Activated CD4-positive, CD25-positive, alpha-beta regulatory T cell treated with anti-CD3 and anti-CD28 coated beads, Interleukin-2, amount 50 U/mL, for 24 hours (primary cell): ENCODE results near the gene ANKS1A.
"Not testable (repeated sequence)": the region's sequence is repeated elsewhere in the genome, so short reads cannot be mapped to it uniquely, and the experiment has no call there.

Experiments
- ATAC-seq, 2 donors: fragments of 150-1000 bp; cut with Tn5 transposase; one replicate each; pipeline ENCODE4 v1.10.0; 2021; ENCODE audit warnings: mild to moderate bottlenecking in 1 of 2, moderate library complexity in 1 of 2

The ANKS1A gene

DNA sequence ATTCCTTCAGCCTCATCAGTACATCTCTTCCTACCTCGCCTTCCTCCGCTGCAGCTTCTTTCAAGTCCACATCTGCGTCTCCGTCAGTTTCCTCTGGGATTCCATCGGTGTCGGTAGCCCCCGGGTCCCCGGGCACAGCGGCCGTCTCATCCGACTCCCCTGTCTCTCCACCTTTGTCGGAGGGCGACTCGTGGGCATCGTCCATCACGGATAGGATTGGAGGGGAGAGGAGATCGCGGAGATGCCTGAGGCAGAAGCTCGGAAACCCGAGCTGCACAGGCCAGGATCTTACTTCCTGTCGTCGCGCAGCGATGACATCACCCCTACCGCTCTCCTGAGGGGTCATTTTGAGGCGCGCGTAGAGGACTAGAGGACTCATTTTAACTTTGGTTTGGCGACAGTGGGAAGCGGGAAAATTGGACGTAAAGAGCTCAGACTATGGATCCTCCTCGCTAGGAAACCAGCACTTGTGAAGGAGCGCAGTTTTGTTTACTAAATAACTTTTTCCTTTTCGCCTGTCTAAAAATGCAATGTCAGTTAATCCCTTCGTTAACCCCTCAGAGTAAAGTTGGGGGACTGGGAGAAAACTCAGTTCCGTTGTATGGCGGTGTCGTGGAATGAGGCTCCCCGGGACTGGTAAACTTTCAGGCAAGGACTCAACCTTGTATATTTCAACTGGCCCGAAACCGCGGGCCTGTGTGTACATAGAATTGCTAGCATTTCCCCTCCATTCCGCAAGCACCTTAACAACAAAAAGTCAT is 1.1 kb upstream of the ANKS1A start, which contains the start of gene TAF11:
TSS of gene TAF11 (minus strand) at position 290 of the 761 bp plus-strand sequence. CDS start at position 205, 85 bp downstream.
- peak; percentile 78 to 85 for ATAC-seq

DNA sequence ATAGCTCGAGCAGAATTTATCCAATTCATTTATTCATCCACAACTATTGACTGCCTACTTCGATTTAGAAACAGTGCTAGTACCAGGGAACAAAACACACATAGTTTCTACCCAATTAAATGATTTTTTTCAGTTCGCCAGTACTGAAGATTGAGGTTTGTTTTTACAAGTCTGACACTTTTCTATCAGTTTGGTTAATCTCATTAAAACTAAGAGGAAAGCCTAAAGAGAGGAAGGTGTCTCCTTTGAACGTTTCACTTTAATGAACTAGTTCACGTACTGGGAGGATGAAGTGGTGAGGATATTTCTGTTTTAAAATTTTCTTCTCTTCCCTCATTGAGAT is 570 bp upstream of the ANKS1A start:
- no peak for ATAC-seq

DNA sequence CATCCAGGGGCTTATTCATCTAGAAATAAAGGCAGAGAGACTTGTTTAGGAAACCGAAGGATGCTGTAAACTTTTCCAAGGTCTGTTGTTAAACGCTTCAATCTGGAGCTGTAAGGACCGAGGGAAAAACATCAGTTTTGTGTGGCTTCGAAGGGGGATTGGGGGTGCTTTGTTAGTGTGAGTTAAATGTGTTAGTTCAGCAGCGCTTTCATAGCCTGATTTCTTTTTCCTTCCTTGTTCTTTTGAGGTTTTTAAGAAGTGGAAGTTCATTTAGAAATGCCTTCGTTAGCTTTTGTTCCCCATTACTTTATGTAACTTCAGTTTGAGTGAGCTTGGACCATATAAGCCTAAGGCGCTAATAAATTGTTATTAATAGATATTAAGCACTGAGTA is 1.5 kb downstream of the ANKS1A start:
- no peak for ATAC-seq

DNA sequence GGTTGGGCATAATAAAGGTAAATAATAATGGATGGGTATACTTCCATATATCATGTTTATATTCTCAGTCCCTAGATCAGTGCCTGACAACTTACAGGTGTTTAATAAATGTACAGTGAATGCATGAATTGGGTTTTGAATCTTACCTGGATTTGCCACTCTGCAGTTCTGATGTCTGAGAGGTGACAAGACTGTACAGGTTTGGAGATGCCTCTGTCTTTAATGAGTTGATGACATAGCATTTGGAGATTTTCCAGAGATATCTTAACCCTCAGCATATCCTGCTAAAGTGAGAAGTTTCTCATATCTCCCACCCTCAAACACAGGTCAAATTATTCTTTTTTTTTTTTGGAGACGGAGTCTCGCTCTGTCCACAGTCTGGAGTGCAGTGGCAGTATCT is 2.2 kb downstream of the ANKS1A start:
- no peak for ATAC-seq

DNA sequence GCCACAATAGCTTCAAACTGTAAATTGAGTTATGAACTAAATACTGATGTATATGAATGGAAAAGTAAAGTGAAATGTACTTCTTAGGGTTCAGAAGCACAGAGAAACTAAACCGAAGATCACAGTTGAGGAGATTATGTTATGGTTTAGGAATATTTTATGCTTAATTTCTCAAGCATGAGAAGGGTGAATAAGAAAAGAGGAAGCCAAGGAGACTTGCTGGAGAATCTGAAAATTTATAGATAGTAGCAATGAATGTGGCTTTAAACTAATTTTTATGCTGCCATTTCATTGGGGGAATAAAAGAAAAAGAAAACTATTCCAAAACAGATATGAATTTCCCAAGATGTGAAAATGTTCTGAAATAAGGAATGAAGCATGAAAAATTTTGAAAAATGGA is 5.6 kb downstream of the ANKS1A start:
- ATAC-seq = no peak

DNA sequence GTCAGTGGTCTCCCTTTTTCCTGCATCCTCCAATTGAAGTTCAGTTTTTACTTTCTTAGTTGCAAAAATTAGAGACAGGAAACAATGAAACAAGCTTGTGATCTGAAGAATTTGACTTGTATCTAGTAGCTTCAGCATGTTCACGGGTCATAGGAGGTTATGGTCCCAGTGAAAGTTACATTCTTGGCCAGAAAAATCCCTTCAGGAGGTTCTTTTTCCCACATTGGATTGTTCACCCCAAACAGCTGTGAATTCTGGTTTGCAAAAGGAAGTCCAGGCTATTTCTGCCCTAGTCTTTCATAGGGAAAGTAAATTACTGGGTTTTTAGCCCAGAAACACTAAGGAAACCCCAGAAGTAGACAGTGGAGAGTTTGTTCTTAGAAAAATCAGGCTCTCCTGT is 8.1 kb downstream of the ANKS1A start:
- no peak for ATAC-seq

DNA sequence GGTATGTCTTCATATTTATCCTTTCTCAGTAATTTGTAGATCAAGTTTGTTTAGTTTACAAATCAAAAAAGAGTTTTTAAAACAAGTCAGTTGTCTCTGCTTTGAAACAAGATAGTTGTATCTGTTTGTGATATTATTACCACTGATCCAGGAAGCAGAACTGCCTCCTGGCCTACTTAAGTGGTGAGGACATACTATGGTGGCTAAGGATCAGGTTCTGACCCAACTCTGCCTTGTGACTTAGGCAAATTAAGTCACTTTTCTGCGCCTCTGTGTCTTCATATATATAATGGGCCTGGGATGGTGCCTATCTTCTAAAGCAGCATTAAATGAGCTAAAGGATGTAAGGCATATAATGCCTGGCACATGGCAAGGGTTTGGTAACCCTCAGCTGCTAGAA is 8.7 kb downstream of the ANKS1A start:
- ATAC-seq = no peak

DNA sequence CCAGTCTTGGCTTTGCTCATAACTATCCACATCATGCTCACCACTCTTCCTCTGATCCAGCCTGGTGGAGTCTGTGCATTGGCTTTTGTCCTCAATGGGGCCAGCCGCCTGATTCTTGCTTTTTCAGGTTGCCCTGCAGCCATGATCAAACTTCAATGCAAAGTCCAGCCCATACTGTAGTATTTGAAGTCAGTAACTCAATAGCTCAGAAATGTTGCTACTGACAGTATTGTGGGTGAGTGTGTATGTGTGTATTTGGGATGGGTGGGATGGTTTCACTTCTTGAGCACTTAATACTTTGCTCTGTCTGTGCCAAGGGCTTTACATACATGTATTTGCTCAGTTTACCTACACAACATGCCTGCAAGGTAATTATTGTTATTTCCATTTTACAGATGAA is 10.7 kb downstream of the ANKS1A start:
- not testable (repeated sequence) for ATAC-seq

DNA sequence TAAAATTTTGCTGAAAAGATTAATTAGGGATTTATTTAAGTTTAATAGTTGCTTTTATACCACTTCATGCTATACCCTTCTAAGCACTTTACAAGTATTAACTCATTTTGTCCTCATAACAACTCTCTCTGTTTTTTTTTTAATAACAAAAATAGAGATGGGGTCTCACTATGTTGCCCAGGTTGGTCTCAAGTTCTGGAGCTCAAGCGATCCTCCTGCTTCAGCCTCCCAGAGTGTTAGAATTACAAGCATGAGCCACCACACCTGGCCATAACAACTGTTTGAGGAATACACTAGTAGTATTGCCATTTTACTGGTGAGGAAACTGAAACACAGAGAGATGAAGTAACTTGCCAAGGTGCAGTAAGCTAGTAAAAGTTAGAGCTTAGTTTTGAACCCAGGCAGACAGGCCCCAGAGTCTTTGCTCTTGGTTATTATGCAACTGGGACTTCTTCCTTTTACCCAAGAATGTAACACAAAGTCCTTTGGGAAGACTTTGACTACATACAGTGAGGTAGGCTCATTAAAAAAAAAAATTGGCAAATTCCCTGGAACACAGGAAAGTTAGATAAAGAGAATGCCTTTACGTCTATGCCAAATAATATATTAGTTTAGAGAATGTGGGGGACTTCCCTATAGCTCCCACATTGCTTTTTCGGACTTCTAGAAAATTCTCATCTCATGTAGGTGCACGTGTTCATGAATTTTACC is 11.4 kb downstream of the ANKS1A start:
- ATAC-seq = no peak

DNA sequence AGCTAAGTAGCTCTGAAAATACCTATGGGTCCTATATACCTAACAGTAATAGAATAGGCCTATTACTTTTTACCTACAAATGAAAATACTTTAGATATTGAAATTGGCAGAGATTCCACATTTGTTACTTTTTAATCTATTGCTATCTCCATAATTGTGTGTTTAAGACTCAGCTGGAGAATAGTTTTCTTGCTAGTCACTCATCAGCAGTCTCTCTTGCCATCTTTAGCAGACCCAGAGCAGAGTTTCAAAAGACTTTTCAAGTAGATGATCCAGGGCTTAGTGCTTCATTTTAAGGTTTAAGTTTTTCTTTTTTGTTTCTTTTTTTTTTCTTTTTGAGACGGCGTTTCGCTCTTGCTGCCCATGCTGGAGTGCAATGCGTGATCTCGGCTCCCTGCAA is 12.9 kb downstream of the ANKS1A start:
- ATAC-seq = no peak

DNA sequence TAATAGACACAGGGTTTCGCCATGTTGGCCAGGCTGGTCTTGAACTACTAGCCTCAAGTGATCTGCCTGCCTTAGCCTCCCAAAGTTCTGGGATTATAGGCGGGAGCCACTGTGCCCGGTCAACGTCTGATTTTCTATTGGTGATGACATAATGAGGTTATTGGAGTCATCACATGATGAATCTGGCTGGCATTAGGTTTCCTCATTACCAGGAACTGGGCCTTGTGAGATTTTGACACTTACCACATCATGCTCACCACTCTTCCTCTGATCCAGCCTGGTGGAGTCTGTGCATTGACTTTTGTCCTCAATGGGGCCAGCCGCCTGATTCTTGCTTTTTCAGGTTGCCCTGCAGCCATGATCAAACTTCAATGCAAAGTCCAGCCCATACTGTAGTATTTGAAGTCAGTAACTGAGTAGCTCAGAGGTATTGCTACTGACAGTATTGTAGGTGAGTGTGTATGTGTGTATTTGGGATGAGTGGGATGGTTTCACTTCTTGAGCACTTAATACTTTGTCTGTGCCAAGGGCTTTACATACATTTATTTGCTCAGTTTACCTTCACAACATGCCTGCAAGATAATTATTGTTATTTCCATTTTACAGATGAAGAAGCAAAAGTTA is 16.0 kb downstream of the ANKS1A start:
- no peak for ATAC-seq

DNA sequence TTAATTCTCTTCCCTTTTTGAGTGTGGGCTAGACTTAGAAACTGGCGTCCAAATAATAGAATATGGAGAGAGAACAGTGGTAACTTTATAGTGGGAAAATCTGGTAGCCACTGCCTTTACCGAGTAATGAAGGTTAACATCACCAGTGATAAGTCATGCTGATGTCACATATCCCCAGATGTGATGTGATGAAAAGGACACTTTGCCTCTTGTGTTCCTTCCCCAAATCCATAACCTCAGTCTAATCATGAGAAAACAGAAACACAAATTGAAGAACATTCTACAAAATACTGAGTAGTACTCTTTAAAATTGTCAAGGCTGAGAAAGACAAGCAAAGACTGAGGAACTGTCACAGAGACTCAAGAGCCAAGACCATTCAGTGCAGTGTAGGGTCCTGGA is 17.8 kb downstream of the ANKS1A start:
- no peak for ATAC-seq

DNA sequence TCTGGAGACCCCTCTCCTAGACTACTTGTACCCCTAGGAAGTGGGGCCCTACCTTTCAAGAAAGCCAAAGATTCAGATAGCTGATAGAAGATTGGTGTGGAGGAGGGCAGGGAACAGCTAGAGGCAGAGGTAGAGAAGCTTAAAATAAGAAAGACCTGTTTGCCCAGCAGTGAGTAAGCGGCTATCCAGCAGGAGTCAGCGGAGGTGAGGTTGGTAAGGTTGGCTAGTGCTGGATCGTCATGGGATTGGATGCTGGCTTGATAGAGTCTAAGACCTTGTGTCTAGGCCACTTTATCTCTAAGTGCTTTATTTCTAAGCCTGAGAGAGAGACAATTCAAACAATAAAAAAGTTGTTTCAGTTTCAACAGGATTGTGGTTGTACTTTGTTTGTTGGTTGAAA is 19.1 kb downstream of the ANKS1A start:
- ATAC-seq = no peak

DNA sequence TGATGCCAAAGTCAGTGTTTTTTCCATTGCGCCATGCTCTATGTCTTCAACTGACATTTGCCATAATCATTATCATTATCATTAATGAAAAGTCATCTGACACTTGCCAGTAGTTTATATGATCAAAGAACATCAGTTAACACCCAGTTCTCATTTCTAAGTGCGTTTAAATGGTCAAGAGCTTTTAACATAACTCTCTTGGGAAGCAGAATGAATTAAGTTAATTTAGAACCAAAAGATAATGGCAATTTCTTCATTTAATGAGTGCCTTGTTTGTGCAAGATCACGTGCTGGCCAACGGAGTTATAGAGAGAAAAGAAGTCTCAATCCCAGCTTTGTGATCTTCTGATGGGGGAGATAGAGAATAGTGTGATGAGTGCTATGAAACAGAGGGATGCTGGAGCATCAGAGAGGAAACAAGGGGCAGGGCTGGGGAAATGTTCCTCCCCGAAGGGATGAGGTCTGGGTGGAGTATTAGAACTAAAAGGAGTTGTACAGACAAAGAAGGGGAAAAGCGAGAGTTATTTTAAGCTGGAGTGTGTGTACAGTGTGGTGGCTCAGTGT is 20.3 kb downstream of the ANKS1A start:
- ATAC-seq = no peak

DNA sequence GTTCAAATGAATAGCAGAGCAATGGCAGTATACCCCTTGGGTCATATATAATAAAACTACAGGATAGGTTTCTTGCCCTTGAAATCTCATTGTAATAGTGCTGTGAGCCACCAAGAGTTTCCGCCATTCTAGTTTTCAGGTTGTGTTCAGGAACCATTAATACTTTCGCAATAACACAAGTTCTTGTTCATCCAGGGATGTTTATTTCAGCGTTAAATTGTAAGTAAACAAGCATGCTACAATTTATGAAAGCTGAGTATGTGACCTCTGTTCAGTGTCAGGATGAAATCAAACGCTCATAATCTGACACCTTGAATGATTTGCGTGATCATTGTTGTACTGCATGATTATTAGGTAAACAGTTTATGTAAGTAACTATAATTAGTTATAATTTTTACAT is 22.8 kb downstream of the ANKS1A start:
- ATAC-seq = no peak

DNA sequence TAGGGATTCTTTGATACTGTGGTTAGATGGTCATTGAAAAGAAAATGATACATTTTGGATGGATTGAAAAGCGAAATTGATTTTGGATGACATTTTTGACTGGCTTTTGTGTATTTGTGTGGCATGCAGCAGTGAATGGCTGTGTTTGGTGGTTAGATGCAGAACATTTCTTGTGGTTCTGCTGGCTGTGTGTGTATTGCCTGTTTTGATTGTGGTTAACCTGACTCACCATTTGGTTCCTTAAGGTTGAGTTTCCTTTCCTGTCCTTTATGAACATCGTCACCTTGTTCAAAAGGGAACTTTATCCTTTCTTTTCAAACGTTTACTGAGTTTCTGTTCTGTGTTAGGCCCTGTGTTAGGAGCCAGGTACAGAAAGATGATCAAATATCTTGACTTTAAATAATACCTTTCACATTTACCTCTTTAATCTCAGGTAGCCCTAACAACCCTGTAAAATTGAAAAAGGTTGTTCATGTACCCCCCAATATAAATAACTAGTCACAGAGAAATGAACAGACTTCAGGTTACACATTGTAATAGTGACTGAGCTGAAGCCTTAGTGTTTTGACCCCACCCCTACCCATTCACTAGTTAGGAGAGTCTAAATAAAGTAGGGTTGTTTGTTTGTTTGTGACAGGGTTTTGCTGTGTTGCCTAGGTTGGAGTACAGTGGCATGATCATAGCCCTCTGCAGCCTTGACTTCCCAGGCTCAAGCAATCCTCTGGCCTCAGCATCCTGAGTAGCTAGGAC is 23.8 kb downstream of the ANKS1A start:
- ATAC-seq = peak; percentile 84 to 90

DNA sequence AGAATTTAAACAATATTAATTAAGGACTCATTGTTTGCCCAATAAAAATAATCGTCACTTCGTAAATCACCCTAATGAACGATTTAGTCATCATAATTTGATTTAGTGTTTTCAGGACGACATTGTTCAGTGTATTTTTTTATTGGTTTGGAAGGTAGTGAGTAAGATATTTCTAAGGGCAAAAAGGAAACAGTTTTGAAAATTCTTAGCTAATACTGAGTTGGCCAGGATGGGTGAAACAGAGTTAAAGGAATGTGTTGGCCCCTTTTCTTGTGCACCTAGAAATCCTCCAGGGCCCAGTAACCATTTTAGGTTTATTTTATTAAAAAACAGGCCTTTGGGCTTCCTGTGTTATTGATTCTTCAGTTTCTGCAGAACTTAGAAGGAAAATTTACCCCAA is 25.3 kb downstream of the ANKS1A start:
- ATAC-seq = no peak

DNA sequence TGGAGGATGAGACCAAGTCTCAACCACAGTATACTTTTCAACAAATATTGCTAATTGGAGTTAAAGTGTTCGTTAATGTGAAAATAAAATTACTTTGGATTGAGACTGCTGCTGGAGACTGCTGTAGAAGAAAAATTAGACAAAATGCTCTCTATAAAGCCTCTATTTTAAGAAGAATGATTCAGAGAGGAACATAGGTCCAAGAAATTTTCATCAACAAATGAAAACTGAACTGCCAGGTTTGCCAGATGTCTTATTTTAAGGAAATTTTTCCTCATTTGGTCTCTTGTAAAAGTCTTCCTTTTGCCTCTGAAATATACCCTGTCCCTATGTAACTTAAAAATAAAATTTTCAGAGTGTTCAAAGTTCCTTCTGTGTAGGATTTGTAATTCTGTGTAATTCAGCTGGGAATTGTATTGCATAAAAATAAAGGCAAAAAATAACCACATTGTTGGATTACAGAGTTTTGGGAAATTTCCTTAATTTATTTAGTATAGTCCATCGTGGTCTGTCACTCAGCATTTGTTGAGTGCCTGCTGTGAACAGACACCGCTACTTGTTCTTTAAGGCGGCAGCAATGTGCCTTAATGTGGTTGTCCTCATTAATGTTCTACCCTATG is 27.4 kb downstream of the ANKS1A start:
- ATAC-seq = no peak

DNA sequence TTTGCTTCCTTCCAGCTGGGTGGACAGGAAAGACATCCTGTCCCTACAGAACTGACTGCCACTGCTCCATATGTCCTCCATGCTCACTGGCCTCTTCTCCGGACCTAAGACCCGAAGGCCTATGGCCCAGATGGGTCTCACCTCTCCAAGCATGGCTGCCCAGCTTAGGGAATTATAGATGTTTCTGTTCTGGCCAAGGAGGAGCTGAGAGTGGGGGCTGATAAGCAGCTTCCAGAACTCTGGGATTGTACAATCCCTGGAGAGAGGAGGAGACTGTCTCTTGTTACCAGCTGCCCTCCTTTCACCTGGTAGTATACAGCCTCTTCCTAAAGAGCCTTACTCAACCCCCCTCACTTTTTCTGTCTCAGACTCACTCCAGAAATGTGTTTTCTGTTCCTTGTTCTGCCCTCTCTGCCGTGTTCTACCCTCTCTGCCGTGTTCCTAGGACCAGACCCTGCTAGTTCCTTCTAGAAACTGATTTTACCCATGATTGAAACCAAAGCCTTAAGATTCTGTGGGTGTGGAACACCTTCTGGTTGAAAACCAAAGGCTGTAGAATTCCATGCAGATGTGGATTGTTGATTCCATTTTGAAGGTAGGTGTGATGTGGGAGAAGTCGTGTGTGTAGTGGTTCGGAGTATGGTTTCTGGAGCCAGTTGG is 28.7 kb downstream of the ANKS1A start:
- no peak for ATAC-seq

DNA sequence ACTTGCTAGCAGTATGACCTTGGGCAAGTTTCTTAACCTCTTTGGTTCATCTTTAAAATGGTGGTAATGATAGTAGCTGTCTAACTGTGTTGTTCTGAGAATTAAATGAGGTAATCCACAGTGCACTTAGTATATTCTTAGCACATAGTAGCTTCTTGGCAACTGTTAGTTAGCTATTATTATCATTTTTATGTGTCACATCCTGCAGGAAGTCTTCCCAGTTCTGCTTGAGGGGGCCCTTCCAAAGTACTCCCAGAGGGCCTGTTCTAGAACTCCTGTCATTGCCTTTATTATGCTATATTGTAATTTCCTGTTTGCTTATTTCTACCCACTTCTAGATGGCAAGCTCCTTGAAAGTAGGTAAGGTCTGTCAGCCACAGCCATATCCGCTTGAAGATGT is 30.6 kb downstream of the ANKS1A start:
- no peak for ATAC-seq

DNA sequence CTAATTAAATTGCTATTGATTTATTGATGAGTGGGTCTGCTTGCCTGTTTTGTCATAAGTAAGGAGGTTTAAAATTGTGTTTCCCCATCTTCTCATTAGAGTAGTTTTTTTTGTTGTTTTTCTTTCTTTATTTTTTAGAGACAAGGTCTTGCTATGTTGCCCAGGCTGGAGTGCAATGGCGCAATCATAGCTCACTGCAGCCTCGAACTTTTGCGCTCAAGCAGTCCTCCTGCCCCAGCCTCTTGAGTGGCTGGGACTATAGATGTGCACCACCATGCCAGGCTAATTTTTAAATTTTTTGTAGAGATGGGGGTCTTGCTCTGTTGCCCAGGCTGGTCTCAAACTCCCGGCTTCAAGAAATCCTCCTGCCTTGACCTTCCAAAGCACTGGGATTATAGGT is 31.0 kb downstream of the ANKS1A start:
- no peak for ATAC-seq

DNA sequence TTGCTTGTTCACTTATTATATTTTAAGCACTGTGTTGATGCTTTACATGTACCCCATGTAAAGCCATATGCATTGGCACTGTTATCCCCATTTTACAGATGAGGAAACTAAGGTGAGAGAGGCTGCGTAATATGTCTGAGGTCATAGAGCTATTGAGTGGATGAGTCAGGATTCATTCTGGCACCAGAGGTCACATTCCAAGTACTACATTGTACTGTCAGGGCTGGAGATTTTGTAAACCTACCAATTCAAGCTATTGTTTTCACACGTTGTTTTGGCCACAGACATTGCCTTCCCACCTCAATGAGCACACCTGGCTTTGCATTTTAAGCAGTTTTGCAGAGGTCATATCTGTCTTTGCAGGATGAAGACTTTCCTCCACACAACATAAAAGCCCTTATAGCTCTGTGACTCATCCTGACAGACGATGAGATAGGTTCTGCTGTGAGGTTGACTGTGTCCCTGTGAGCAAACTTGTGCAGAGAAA is 33.2 kb downstream of the ANKS1A start:
- peak in 1 of 2 donors; percentile 33 for ATAC-seq
